ENCODE results near the gene SPEF2.

GRCh38 chr5:35822511-35822910 is 204.8 kb downstream of the SPEF2 start:
- no peak for TF ChIP-seq CTCF (IDR thresholded peaks at IDR 0.05; ENCODE audit: insufficient read depth, low read depth, low read length)
- no peak for TF ChIP-seq EZH2 (IDR thresholded peaks at IDR 0.05; ENCODE audit: insufficient read depth, low read length)

All from astrocyte (in vitro differentiated cells and primary cell).